ENCODE results near the gene TMEM205. TPM values are rescaled to one million over a fixed set of nuclear protein-coding genes. Genes with fewer than 3 reads are reported as not detected.

TMEM205 gene
- total and polyA plus RNA-seq, 4 donors: 101 to 166 (median 127) TPM

DNA sequence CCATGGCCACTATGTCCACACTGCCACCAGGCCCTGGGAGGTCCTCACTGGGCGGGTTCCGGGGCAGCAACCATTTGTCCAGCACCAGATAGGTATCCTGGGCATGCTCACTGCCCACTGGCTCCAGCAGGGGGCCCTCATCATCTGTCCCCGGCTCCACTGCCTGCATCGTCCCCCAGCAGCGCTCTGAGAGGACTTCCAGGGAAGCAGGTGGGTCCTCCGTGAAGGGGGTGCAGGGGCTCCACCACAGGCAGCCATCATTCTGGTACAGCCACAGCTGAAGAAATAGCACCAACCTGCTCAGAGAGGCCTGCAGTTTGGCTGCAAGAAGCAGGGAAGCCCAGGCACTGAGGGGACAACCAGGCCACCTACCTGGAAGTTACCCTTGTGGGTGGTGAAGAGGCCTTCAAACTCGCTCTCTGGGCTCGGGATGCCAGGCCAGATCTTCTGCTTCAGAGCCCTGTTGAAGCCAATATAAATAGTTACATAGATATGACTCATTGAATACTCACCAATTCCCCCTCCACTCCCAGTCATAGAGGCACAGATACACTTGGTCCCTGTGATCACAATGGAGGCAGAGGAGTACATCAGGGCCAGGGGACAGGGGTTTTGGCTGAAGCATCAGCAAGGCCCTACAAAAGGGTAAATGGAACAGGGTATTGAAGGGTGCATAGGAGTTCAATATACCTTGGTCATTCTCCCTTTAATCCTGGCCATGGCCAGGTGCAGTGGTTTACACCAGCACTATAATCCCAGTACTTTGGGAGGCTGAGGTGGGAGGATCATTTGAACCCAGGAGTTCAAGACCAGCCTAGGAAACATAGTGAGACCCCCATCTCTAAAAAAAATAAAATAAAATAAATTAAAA, 32.5 kb upstream of the TMEM205 start:
- TF ChIP-seq, protein P1, sequence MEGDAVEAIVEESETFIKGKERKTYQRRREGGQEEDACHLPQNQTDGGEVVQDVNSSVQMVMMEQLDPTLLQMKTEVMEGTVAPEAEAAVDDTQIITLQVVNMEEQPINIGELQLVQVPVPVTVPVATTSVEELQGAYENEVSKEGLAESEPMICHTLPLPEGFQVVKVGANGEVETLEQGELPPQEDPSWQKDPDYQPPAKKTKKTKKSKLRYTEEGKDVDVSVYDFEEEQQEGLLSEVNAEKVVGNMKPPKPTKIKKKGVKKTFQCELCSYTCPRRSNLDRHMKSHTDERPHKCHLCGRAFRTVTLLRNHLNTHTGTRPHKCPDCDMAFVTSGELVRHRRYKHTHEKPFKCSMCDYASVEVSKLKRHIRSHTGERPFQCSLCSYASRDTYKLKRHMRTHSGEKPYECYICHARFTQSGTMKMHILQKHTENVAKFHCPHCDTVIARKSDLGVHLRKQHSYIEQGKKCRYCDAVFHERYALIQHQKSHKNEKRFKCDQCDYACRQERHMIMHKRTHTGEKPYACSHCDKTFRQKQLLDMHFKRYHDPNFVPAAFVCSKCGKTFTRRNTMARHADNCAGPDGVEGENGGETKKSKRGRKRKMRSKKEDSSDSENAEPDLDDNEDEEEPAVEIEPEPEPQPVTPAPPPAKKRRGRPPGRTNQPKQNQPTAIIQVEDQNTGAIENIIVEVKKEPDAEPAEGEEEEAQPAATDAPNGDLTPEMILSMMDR (IDR thresholded peaks at IDR 0.05; ENCODE audit: control extremely low read depth, extremely low read depth): peak; percentile 12
- DNase-seq: peak; percentile 43 to 59 (median 54)
- Histone ChIP-seq H3K4me1 (ENCODE audit: control insufficient read depth in 5 of 5, insufficient read depth in 5 of 5, low read length in 5 of 5) (peaks cover 0 to 32% (median 16%) of the 10 kb centered on the region in 5 donors), H3K9ac (ENCODE audit: insufficient read depth in 1 of 2, low read length in 2 of 2) (no peak overlapping the region), H3K36me3 (ENCODE audit: control insufficient read depth in 4 of 4, insufficient read depth in 4 of 4, low read length in 4 of 4) (peaks cover 0 to 5% (median 0%) of the 10 kb centered on the region in 4 donors), H3K4me3 (no peak overlapping the region), H3K9me3 (ENCODE audit: control insufficient read depth in 4 of 4, insufficient read depth in 3 of 4, low read length in 3 of 4) (peaks cover 0 to 2% (median 0%) of the 10 kb centered on the region in 4 donors), H3K27me3 (ENCODE audit: control insufficient read depth in 3 of 3, insufficient read depth in 3 of 3, low read length in 2 of 3) (peaks cover 0 to 6% (median 3%) of the 10 kb centered on the region in 3 donors), H3K27ac (ENCODE audit: low read depth in 1 of 2, low read length in 1 of 2) (peak overlapping the region in 1 of 2 donors; percentile 26)
- WGBS, 2 donors: 46 to 51% methylated on average over 8 of the region's 8 CpGs
- no peak for ATAC-seq (ENCODE audit: insufficient read depth, low FRiP score)

DNA sequence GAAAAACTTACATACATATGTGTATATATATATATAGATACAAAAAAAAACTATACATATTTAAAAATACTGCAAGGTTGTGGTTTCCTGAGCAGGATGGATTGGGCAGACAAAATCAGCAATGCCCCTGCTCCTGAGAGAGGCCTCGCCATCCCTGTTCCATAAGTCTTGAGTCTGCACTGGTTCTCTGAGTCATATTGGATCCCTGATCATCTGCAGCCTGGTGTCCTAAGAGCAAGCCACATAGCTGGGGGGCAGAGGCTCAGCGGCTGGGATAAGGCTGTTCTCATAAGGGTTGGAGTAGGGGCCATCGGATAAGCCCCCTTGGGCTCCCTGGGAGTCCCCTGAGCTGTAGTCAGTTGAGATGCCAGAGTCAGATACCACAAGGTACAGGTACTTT, 31.7 kb upstream of the TMEM205 start:
- TF ChIP-seq, protein P1 (IDR thresholded peaks at IDR 0.05; ENCODE audit: control extremely low read depth, extremely low read depth): no peak
- peaks cover 0 to 5% (median 0%) of the 10 kb centered on the region in 4 donors for H3K36me3 ChIP-seq (ENCODE audit: control insufficient read depth in 4 of 4, insufficient read depth in 4 of 4, low read length in 4 of 4)
- H3K9me3 ChIP-seq (ENCODE audit: control insufficient read depth in 4 of 4, insufficient read depth in 3 of 4, low read length in 3 of 4): peaks cover 0 to 2% (median 0%) of the 10 kb centered on the region in 4 donors
- no peak overlapping the region for H3K9ac ChIP-seq (ENCODE audit: insufficient read depth in 1 of 2, low read length in 2 of 2)
- DNase-seq: no peak
- 96 to 98% methylated on average over 3 of the region's 3 CpGs for WGBS, 2 donors
- peak overlapping the region in 1 of 2 donors; percentile 26 for H3K27ac ChIP-seq (ENCODE audit: low read depth in 1 of 2, low read length in 1 of 2)
- no peak overlapping the region for H3K4me3 ChIP-seq
- peaks cover 0 to 5% (median 2%) of the 10 kb centered on the region in 3 donors for H3K27me3 ChIP-seq (ENCODE audit: control insufficient read depth in 3 of 3, insufficient read depth in 3 of 3, low read length in 2 of 3)
- peaks cover 0 to 32% (median 15%) of the 10 kb centered on the region in 5 donors for H3K4me1 ChIP-seq (ENCODE audit: control insufficient read depth in 5 of 5, insufficient read depth in 5 of 5, low read length in 5 of 5)
- no peak for ATAC-seq (ENCODE audit: insufficient read depth, low FRiP score)

DNA sequence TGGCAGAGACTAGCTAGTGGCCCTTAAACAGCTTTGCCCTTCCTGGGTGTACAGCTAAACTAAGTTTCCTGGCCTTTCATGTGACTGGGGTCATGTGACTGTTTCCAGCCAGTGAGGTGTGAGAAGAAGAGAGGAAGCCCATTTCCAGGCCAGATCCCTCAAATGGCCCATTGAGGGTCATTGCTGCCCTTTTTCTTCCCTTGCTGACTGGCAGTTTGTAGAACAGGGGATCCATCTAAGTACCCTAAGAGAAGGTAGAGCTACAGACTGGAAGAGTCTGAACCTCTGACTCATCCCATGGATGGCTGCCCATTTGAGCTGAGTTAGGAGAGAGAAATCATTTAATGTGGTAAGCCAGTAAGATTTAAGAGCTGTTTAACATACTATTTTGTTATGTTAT, 31.2 kb upstream of the TMEM205 start:
- peak overlapping the region in 1 of 2 donors; percentile 27 for H3K27ac ChIP-seq (ENCODE audit: low read depth in 1 of 2, low read length in 1 of 2)
- ATAC-seq (ENCODE audit: insufficient read depth, low FRiP score) (no peak), DNase-seq (no peak)
- H3K4me1 ChIP-seq (ENCODE audit: control insufficient read depth in 5 of 5, insufficient read depth in 5 of 5, low read length in 5 of 5): peaks cover 0 to 32% (median 13%) of the 10 kb centered on the region in 5 donors
- H3K9me3 ChIP-seq (ENCODE audit: control insufficient read depth in 4 of 4, insufficient read depth in 3 of 4, low read length in 3 of 4): no peaks in the 10 kb centered on the region
- H3K4me3 ChIP-seq: no peak overlapping the region
- H3K9ac ChIP-seq (ENCODE audit: insufficient read depth in 1 of 2, low read length in 2 of 2): no peak overlapping the region
- H3K36me3 ChIP-seq (ENCODE audit: control insufficient read depth in 4 of 4, insufficient read depth in 4 of 4, low read length in 4 of 4): peaks cover 0 to 5% (median 0%) of the 10 kb centered on the region in 4 donors
- TF ChIP-seq, protein P1 (IDR thresholded peaks at IDR 0.05; ENCODE audit: control extremely low read depth, extremely low read depth): no peak
- H3K27me3 ChIP-seq (ENCODE audit: control insufficient read depth in 3 of 3, insufficient read depth in 3 of 3, low read length in 2 of 3): peaks cover 0 to 3% (median 0%) of the 10 kb centered on the region in 3 donors

All from lung (tissue), 12 donors.